RCC 7860 (cell line): ENCODE measurements around the gene EDIL3.

Experiments used
- DNase-seq: peaks from one replicate; pipeline ENCODE4 v3.0.0-alpha.2; 2015; ENCODE audit warnings: low spot score
- FAIRE-seq: peaks from 2 replicates; lab custom pipeline; 2012; peaks lifted over from hg19 to GRCh38; lab: Jason Lieb, UNC

Gene EDIL3, protein sequence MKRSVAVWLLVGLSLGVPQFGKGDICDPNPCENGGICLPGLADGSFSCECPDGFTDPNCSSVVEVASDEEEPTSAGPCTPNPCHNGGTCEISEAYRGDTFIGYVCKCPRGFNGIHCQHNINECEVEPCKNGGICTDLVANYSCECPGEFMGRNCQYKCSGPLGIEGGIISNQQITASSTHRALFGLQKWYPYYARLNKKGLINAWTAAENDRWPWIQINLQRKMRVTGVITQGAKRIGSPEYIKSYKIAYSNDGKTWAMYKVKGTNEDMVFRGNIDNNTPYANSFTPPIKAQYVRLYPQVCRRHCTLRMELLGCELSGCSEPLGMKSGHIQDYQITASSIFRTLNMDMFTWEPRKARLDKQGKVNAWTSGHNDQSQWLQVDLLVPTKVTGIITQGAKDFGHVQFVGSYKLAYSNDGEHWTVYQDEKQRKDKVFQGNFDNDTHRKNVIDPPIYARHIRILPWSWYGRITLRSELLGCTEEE

GRCh38 chr5:84384604-84385575 is at the start of gene EDIL3:
TSS of gene EDIL3 (minus strand) at chr5:84384880. CDS start at chr5:84384374, 506 bp downstream.
- peak; percentile 25 for DNase-seq
- FAIRE-seq, result no peak

DNA sequence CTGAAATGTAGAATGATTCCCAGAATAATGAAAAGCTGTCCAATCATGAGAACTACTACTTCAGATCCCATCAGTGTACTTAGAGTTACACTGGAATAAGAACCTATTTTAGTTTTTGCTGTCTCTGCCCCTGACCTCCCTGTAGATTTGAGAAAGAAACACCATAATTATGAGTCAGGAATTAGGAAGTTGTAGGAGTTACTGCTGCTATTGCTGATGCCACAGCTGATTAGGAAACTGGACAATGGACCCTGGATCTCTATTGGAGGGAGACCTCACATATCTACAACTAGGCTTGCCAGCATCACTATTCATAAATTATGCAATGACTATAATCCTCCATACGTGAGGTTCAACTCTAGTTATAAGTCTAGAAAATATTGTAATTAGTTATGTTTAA is 48.8 kb upstream of the EDIL3 start:
- DNase-seq (no peak), FAIRE-seq (no peak)

DNA sequence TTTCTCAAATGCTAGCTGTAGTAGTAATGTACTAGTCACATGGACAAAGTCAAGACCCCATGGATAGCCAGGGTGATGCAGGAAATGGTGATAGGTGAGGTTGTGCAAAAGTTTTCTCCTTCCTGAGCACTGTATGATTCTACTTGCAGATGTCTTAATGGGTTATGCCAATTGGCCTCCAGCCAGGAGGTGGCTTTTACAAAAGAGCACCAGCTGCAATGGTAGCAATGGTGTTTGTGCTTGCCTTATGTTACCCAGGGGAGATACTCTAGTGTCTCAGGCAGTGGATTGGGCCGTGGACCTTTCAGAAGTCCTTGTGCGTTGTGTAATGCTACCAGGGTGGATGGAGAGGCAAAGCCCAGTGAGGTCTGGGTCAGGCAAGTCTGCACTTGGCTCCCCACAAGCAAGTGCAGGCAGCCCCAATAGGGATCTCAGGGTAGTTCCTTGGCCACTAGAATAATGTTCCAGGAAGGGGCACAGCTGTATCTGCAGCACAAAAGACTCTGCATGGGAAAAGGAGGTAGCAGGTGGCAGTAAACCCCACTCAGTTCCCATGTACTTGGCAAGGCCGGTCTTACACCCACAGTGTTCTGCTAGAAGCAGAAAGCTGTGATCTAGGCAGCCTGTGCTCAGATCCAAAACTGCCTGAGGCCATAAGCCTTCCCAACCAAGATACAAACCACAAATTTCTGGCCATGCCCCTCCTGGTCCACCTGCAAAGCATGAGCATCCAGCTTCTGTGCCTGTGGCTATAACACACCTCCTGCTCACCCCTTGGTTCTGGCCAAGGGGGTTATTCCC is 46.4 kb upstream of the EDIL3 start:
- no peak for FAIRE-seq
- no peak for DNase-seq

DNA sequence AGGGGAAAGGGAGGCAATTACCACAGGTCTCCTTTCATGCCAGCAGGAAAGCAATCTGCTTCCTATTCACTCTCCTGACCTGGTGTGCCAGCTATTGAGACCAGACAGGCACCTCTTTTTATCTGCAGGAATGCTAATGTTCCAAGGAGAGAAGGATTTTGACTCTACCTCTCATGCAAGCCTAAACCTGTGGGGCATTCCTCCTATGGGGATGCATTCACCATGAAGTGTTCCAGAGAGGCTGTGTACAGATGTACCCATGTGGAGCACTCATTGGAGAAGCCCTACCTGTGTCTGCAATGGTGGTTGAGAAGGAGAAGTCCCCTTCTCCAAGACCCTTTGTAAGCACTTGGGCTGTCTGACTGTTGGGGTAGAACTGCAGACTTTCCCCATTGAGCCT is 45.4 kb upstream of the EDIL3 start:
- FAIRE-seq (no peak), DNase-seq (no peak)

GRCh38 chr5:84425365-84425881 is 40.7 kb upstream of the EDIL3 start:
- DNase-seq, result no peak
- FAIRE-seq, result no peak

GRCh38 chr5:84419742-84420141 is 35.1 kb upstream of the EDIL3 start:
- FAIRE-seq, result no peak
- no peak for DNase-seq

DNA sequence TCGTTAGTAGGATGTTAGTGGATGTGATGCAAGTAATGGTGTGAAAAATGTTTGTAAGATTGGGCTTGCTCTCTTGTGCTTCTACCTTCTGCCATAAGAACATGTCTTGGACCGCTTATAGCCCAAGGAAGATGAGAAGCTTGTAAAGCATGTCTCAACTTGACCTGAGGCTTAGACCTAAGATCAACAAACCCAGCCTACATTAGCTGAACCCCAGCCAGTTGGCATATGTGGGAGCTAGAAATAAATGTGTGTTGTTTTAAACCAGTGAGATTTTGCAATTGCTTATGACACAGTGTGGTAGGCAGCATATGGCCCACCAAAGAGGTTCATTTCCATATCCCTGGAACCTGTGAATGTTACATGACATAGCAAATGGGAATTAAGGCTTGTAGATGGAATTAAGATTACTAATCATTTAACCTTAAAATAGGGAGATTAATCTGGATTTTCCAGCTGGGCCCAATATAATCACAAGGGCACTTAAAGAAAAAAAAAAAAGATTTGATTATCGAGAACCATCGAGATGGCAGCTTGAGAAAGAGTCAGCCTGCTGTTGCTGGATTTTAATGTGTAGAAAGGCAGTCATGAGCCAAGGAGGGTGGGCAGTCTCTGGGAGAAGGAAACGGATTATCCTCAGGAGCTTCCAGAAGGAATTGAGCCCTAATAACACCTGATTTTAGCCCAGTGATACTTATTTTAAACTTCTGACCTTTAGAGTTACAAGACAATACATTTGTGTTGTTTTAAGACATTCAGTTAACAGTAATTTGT is 27.3 kb upstream of the EDIL3 start:
- FAIRE-seq, result no peak
- no peak for DNase-seq

- no peak for DNase-seq
- no peak for FAIRE-seq
These were observed 21.4 kb upstream of the EDIL3 start for GRCh38 chr5:84406111-84406510.

DNA sequence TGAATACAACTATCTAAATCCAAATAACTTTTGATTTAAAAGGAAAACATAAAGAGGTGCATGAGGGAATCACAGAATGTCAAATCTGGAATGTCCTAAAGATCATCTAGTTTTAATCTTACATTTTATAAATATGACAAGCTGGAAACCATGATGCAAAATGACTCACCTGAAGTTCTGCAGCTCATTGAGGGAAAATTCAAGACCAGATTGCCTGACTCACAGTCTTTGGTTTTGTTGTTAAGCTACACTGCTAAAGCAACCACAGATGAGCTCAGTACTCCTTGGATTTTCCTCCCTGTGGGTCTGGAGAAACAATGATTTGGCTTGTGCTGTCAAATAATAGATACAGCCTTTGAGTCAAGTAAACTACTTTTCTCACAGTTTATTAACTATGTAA is 19.1 kb upstream of the EDIL3 start:
- DNase-seq, result peak; percentile 86
- FAIRE-seq, result peak; percentile 91

GRCh38 chr5:84397385-84397784 is 12.7 kb upstream of the EDIL3 start:
- no peak for FAIRE-seq

DNA sequence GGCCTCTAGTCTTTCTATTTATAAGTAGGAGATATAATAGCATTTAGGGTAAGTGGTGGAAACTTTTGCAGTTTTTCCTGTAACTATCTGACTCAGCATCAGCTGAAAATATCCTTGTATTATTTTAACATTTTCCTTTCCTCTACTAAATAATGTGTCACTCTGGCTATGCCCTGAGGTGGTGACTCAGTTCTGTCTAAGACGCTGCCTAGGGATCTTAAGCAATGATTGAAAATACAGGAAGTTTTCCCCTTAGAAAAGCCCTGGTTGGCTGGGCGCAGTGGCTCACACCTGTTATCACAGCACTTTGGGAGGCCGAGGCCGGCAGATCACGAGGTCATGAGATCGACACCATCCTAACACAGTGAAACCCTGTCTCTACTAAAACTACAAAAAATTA is 9.3 kb upstream of the EDIL3 start:
- DNase-seq (peak; percentile 87), FAIRE-seq (peak; percentile 89)

More at GRCh38 chr5:84397385-84397784, 12.7 kb upstream of the EDIL3 start:
- no peak for DNase-seq

- DNase-seq (no peak), FAIRE-seq (no peak)
These were observed 8.2 kb upstream of the EDIL3 start for GRCh38 chr5:84392836-84393235.

GRCh38 chr5:84385705-84386104 is 1.0 kb upstream of the EDIL3 start:
- DNase-seq (no peak), FAIRE-seq (no peak)

DNA sequence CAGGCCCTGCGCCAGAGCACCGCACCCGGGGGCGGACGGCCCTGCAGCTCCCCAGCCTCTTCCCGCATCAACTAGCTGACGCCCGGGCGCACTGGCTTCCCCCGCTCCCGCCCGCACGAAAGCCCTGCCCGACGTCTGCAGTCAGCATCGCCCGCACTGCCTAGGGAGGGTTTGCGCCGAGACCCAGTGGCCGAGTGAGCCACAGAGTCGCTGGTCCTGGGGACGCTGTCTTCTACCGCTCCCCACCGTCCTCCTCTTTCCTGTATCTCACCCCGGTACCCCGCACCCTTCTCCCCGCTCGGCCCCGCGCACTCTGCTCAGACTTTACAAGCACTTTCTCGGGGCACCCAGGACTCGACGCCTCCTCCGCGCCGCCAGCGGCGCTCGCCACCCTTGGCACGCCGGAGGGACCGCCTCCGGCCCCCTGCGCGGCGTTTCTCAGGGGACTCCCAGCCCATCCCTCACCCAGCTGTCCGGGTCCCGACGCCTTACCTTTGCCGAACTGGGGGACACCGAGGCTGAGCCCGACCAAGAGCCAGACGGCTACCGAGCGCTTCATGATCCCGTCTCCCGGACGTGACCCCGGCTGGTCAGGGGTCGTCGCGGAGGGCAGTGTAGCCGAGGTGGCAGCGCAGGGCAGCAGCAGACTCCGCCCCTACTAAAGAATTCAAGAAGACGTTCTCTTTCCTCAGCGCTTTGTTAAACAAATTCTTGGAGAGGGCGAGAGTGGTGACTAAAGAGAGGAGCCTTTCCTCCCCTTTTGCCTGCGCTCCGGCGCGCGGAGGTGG is 670 bp downstream of the EDIL3 start:
- no peak for FAIRE-seq

GRCh38 chr5:84383296-84383815 is 1.3 kb downstream of the EDIL3 start:
- DNase-seq, result no peak
- no peak for FAIRE-seq

More for the DNA sequence above, 670 bp downstream of the EDIL3 start:
- DNase-seq, result peak; percentile 25

DNA sequence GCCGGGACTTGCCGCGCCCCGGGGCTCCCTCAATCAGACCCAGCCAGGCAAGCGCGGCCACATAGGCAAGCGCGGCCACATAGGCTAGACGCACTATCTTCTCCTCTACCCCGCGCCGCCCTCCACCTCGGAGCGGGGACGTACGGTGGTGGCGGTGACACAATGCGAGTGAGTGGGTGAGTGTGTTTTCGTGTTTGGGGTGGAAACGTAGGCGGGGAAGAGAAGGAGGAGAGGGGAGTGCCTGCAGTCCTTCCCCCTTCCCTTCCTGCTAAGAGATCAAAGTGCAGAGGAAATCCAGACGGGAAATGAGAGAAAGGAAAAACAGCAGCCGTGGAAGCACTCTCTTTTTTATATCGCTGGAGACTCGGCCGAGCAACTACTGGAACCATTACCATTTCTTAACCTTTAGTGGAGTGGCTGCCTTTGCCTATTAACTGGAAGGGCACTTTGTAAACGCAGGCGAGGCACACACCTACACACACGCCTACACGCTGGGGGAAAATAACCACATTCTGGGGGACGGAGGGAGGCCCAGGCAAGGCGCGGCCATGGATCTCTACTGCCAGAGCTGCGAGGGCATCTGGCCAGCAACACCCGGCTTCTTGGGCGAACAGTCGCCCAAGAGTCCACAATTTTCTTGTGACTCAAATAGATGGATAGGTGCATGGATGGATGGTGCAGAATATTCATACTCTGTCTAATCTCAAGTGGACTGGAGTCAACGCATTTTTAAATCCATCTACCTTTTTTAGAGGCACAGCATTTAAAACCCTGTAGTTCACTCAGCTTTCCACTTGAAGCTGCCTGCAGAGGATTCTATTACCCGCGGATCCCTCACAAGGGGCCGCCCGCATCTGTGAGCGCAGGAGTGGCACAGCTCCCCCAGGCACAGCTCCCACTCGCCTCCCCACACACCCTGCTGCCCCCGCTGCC is 2.1 kb downstream of the EDIL3 start:
- FAIRE-seq (no peak), DNase-seq (peak; percentile 51)

GRCh38 chr5:84381502-84382362 is 2.9 kb downstream of the EDIL3 start:
- FAIRE-seq (no peak), DNase-seq (no peak)
